ENCODE results near the gene ABCC10.
"Not testable (repeated sequence)": the region's sequence is repeated elsewhere in the genome, so short reads cannot be mapped to it uniquely, and the experiment has no call there.

ABCC10 gene

DNA sequence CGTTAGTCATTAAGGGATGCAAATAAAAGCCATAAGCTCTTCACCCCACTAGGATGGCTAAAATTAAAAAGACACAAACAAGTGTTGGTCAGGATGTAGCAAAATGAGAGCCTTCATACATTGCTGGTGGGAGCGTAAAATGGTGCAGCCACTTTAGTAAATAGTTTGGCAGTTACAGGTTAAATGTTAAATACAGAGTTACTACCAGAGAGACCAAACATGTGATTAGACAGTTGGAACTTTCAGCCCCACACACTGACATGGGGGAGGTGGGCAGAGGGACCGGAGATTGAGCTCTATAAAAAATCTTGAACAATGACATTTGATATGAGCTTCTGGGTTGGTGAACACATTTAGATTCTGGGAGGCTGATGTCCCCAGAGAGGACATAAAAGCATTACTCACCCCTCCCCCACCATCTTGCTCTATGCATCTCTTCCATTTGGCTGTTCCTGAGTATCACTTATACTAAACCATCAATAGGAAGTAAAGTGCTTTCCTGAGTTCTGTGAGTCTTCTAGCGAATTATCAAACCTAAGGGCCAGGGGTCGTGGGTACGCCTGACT lies 37.5 kb upstream of the ABCC10 start:
- TF ChIP-seq, protein P1, sequence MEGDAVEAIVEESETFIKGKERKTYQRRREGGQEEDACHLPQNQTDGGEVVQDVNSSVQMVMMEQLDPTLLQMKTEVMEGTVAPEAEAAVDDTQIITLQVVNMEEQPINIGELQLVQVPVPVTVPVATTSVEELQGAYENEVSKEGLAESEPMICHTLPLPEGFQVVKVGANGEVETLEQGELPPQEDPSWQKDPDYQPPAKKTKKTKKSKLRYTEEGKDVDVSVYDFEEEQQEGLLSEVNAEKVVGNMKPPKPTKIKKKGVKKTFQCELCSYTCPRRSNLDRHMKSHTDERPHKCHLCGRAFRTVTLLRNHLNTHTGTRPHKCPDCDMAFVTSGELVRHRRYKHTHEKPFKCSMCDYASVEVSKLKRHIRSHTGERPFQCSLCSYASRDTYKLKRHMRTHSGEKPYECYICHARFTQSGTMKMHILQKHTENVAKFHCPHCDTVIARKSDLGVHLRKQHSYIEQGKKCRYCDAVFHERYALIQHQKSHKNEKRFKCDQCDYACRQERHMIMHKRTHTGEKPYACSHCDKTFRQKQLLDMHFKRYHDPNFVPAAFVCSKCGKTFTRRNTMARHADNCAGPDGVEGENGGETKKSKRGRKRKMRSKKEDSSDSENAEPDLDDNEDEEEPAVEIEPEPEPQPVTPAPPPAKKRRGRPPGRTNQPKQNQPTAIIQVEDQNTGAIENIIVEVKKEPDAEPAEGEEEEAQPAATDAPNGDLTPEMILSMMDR (IDR thresholded peaks at IDR 0.05; ENCODE audit: low read depth, low read length, missing control alignments), result no peak
- DNase-seq (ENCODE audit: low read depth), result no peak
- no peak overlapping the region for H3K4me3 ChIP-seq (ENCODE audit: low read depth, low read length)
- in situ Hi-C loops (cut with HindIII; ENCODE audit: low sequenced_read_pairs), result no loop called here

DNA sequence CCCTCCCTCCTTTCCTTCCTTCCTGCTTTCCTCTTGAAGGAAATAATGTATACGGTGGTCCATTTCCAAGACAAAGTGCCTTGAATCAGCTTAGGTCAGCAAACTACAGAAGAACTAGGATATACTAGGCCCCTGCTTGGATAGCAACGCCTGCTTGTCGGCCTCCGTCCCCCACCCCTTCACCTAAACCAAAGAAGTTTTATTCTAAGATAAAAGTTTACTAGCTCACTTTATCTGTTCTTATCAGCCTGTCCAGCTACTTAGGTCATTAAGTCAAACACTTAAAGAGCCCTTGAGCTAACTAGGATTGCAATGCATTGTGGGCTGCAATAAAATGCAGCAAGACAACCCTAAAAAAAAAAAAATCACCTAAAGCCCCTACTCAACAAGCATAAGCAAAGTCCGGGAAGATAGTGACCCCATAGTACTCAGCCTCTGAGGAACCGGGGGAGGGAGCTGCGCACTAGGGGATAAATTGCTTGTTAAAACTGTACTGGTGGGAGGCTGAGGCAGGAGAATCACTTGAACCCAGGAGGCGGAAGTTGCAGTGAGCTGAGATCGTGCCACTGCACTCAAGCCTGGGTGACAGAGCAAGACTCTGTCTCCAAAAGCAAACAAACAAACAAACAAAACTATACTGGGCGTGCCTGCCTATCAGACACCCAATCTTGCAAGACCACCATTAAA lies 36.4 kb upstream of the ABCC10 start:
- DNase-seq (ENCODE audit: low read depth); H3K4me3 ChIP-seq (ENCODE audit: low read depth, low read length); in situ Hi-C loops (cut with HindIII; ENCODE audit: low sequenced_read_pairs): not testable (repeated sequence)

DNA sequence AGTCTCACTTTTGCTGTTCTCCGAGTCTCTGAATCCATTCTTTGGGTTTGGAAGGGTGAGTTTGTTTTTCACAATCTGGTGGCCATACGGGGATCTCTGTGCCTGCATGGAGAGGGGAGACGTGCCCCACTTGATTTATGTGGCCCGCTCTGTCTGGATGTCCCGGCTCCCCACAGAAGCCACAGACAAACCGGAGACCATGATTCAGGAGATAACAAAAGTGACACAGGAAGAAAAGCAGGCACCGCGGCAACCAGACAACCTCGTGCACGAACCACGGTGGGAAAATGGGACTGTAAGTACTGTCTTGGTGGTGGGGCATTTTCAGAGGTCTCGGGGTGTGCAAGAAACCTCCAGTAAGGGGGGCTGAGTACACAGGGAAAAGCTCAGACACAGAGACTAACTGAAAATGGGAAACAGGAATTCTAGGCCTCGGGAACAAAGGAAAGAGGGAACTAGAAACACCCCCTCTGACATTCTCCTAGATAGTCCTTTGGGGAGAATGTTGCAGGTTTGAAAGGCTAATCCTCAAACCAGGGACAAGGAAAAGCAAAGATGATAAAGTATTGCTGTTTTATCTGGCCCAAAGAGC lies 35.8 kb upstream of the ABCC10 start:
- TF ChIP-seq, protein P1 (IDR thresholded peaks at IDR 0.05; ENCODE audit: low read depth, low read length, missing control alignments), result no peak
- no peak overlapping the region for H3K4me3 ChIP-seq (ENCODE audit: low read depth, low read length)
- DNase-seq (ENCODE audit: low read depth), result no peak
- in situ Hi-C loops (cut with HindIII; ENCODE audit: low sequenced_read_pairs), result no loop called here

DNA sequence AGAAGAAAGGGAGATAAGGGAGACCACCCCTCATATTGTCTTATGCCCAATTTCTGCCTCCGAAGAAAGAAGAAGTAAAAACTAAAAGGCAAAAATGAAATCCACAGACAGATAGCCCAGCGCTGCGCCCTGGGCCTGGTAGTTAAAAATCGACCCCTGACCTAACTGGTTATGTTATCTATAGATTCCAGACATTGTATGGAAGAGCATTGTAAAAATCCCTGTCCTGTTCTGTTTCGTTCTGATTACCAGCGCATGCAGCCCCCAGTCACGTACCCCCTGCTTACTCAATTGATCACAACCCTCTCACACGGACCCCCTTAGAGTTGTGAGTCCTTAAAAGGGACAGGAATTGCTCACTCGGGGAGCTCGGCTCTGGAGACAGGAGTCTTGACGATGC lies 34.2 kb upstream of the ABCC10 start:
- in situ Hi-C loops (cut with HindIII; ENCODE audit: low sequenced_read_pairs); DNase-seq (ENCODE audit: low read depth); H3K4me3 ChIP-seq (ENCODE audit: low read depth, low read length): not testable (repeated sequence)

DNA sequence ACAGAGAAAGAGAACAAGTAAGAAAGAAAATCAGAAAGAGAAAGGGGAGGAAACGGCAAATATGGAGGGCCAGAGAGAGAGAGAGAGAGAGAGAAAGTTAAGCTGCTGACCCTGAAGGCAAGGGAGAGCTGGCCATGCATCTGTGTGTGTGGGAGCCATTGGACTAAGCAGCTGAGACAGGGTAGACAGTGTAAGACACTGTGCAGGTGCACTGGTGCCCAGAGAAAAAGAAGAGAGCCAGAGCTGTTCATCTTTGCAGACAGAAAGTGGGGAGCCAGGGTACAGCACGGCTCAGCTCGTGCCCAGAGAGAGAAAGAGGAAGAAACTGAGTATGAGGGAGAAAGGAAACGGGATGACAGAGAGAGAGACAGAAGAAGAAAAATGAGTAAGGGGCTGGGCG lies 33.7 kb upstream of the ABCC10 start:
- TF ChIP-seq, protein P1 (IDR thresholded peaks at IDR 0.05; ENCODE audit: low read depth, low read length, missing control alignments), result no peak
- in situ Hi-C loops (cut with HindIII; ENCODE audit: low sequenced_read_pairs), result no loop called here
- no peak overlapping the region for H3K4me3 ChIP-seq (ENCODE audit: low read depth, low read length)
- no peak for DNase-seq (ENCODE audit: low read depth)

DNA sequence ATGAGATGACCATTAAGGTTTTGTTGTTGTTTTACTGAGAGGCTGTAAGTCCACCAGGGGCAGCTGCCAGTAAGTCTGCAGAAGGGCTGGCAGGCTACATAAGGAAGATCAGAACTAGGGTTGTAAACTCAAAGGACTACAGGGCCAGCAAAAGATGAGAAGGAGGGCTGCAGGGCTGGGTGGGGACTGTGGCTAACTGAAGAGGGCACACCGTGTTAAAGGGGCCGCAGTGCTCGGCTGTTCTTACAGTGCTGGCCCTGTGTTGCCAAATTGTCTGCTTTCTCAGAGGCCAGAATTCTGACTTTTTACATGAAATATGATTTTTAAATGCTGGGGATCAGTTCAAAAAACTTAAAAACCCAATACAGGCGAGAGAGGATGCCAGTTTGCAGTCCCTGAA lies 32.4 kb upstream of the ABCC10 start:
- no peak for DNase-seq (ENCODE audit: low read depth)
- in situ Hi-C loops (cut with HindIII; ENCODE audit: low sequenced_read_pairs), result no loop called here
- TF ChIP-seq, protein P1 (IDR thresholded peaks at IDR 0.05; ENCODE audit: low read depth, low read length, missing control alignments), result no peak
- H3K4me3 ChIP-seq (ENCODE audit: low read depth, low read length), result no peak overlapping the region

DNA sequence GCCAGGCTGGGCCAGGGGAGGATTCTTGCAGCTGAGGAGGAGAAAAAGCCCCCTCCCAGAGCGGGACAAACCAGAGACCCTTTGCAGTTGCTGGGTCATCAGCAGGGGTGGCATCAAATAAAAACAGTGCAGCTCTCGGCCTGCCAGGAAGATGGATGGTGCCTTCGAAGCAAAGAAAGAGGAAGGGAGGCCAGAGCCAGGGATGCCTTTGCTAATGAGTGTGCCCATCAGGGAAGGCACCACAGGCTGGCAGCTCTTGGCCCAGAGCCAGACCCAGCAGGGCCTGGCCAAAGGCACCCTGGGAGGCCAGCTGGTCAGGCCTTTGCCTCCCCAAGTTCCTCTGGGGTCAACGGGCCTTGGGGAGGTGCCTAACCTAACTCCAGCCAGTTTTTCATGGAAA lies 31.6 kb upstream of the ABCC10 start:
- in situ Hi-C loops (cut with HindIII; ENCODE audit: low sequenced_read_pairs), result no loop called here
- DNase-seq (ENCODE audit: low read depth), result no peak
- H3K4me3 ChIP-seq (ENCODE audit: low read depth, low read length), result no peak overlapping the region
- TF ChIP-seq, protein P1 (IDR thresholded peaks at IDR 0.05; ENCODE audit: low read depth, low read length, missing control alignments), result no peak

Measured in astrocyte of the cerebellum (primary cell).